Measurements from ENCODE around the gene TSSC4. TPM values are rescaled to one million over a fixed set of nuclear protein-coding genes. Genes with fewer than 3 reads are reported as not detected.

Gene TSSC4
- total and polyA plus RNA-seq, 9 of the 15 experiments (the other 6 are each of a cell fraction or from before 2014, with no cell fraction given), result 0.41 to 54.2 (median 11.0) TPM

GRCh38 chr11:2355000-2355644 is 45.4 kb upstream of the TSSC4 start:
- no peaks in the 10 kb centered on the region for H3K36me3 ChIP-seq (ENCODE audit: control insufficient read depth, insufficient read depth, low read length)
- H3K4me3 ChIP-seq, result no peak overlapping the region
- H2AFZ ChIP-seq (ENCODE audit: low read depth, low read length), result no peak overlapping the region
- BruUV-seq (replicated peaks), result no TSS peak
- H4K20me1 ChIP-seq (replicated peaks; ENCODE audit: control insufficient read depth, insufficient read depth, low read length), result no peaks in the 10 kb centered on the region
- in situ Hi-C loops (cut with MboI), result no loop called here
- H3K9ac ChIP-seq (ENCODE audit: insufficient read depth in 1 of 2, low read depth in 2 of 2, low read length in 2 of 2), result no peak overlapping the region
- H3K9me1 ChIP-seq (ENCODE audit: control insufficient read depth, insufficient read depth, low read length), result no peaks in the 10 kb centered on the region
- no peak overlapping the region for H3K27ac ChIP-seq (ENCODE audit: extremely low read depth, low read depth, low read length)
- H3K4me2 ChIP-seq (ENCODE audit: insufficient read depth, low read length), result no peak overlapping the region
- no peaks in the 10 kb centered on the region for H3K79me2 ChIP-seq (ENCODE audit: control insufficient read depth, insufficient read depth, low read length)
- intact Hi-C loops (cut with micrococcal nuclease), result no loop called here
- H3K9me3 ChIP-seq (replicated peaks; ENCODE audit: control insufficient read depth, insufficient read depth, low read depth, low read length), result no peaks in the 10 kb centered on the region
- FAIRE-seq (no peak), ATAC-seq (no peak), DNase-seq (ENCODE audit: extremely low read depth in 1 of 4, low spot score in 3 of 4) (no peak)
- 0% methylated on average over 6 of the region's 7 CpGs for WGBS (ENCODE audit: insufficient coverage, low coverage, missing lambda C conversion rate)
- H3K27me3 ChIP-seq (ENCODE audit: control insufficient read depth in 2 of 2, insufficient read depth in 2 of 2, low read length in 2 of 2), result peaks cover 39 to 65% of the 10 kb centered on the region in 2 experiments
- POLR2A ChIA-PET, result interaction anchor here (0.9 kb wide), 1 partner anchor 8 kb away, joined by 4 read pairs; no protein-coding TSS in a partner anchor
- H3K4me1 ChIP-seq (replicated peaks in 1 of 2; ENCODE audit: control insufficient read depth in 2 of 2, insufficient read depth in 2 of 2, low read length in 2 of 2), result no peaks in the 10 kb centered on the region; a peak in 1 of 5 replicates
- CTCF ChIA-PET (ENCODE audit: low intra/inter-chr PET ratio), result no interaction called here
- TF ChIP-seq ZNF507 (tag; conservative IDR thresholded peaks at IDR 0.05) (no peak), ZNF408 (CRISPR knock-in tag; IDR thresholded peaks at IDR 0.05; ENCODE audit: low read depth) (no peak), ZNF23 (CRISPR knock-in tag; IDR thresholded peaks at IDR 0.05) (no peak), ZNF24 (IDR thresholded peaks at IDR 0.05) (no peak), PPARD (CRISPR knock-in tag; IDR thresholded peaks at IDR 0.05) (no peak), ZBTB49 (CRISPR knock-in tag; IDR thresholded peaks at IDR 0.05; ENCODE audit: borderline replicate concordance) (no peak), MIER1 (IDR thresholded peaks at IDR 0.05; ENCODE audit: low read depth) (no peak), CSDE1 (IDR thresholded peaks at IDR 0.05) (no peak), ZNF407 (IDR thresholded peaks at IDR 0.05; ENCODE audit: low read depth) (no peak), FOXA3 (CRISPR knock-in tag; conservative IDR thresholded peaks at IDR 0.05 in 1 of 2, IDR thresholded peaks at IDR 0.05 in 1 of 2) (no peak), DMBX1 (CRISPR knock-in tag; IDR thresholded peaks at IDR 0.05; ENCODE audit: borderline replicate concordance) (no peak), MCM3 (IDR thresholded peaks at IDR 0.05) (no peak), ZSCAN32 (CRISPR knock-in tag; IDR thresholded peaks at IDR 0.05) (no peak)

Data from K562 (cell line).